ENCODE measurements around the gene RAB36.

The RAB36 gene, protein sequence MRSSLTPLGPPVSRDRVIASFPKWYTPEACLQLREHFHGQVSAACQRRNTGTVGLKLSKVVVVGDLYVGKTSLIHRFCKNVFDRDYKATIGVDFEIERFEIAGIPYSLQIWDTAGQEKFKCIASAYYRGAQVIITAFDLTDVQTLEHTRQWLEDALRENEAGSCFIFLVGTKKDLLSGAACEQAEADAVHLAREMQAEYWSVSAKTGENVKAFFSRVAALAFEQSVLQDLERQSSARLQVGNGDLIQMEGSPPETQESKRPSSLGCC

DNA sequence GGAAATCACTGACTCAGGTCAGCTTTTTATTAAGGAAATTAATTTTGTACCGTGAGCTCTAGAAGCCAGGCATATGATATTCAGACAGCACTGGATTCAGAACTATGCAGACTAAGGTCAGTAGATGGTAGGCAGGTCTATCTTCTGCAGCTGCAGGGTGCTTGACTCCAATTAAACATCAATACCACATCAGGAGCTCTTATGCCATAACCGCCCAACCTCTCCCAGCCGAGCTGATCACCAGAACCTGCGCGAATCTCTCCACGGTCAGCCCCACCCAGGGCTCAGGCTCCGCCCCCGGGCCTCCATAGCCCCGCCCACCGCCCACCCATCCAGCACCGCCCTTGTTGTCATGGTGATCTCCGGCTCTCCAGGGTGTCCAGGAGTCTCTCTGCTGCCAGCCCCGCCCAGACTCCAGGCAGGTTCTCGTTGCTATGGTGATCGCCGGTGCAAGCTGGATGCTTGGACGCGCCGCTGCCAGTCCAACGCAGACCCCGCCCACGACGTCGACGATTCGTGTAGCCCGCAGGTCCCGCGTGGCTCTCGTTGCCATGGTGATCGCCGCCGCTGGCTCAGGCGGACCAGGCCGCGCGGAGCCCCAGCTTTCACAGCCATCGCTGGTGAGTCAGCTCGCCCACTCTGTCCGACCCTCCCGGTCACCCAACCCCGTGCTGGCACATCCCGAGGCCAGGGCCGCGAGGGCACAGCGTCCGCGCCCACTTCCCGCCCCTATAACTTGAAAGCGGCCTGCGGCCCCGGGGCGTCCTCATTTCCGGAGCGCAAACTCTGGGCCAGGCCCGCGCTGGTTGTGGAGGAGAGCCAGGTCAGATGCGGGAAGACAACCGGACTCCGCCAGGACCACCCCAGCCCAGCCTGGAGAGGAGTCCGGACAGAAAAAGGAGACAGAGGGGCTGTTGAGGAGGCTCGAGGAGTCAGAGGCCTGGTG, at the start of gene RAB36:
RAB36 (plus strand) TSS at position 546 of the 946 bp plus-strand sequence. CDS start 1,140 bp downstream, outside the sequence.
- peak; percentile 99 for DNase-seq (ENCODE audit: low read depth)

- DNase-seq (ENCODE audit: low read depth) = no peak
Measured at GRCh38 chr22:23095733-23096342, 49.4 kb upstream of the RAB36 start.

GRCh38 chr22:23097412-23098229, 47.7 kb upstream of the RAB36 start:
- no peak for DNase-seq (ENCODE audit: low read depth)

- DNase-seq (ENCODE audit: low read depth) = peak; percentile 29
Measured at GRCh38 chr22:23098230-23098705, 47.0 kb upstream of the RAB36 start.

- no peak for DNase-seq (ENCODE audit: low read depth)
Measured at GRCh38 chr22:23098718-23099530, 46.4 kb upstream of the RAB36 start.

- DNase-seq (ENCODE audit: low read depth) = no peak
Measured at GRCh38 chr22:23099531-23099804, 45.8 kb upstream of the RAB36 start.

GRCh38 chr22:23100124-23100801, 45.0 kb upstream of the RAB36 start:
- DNase-seq (ENCODE audit: low read depth) = no peak

DNA sequence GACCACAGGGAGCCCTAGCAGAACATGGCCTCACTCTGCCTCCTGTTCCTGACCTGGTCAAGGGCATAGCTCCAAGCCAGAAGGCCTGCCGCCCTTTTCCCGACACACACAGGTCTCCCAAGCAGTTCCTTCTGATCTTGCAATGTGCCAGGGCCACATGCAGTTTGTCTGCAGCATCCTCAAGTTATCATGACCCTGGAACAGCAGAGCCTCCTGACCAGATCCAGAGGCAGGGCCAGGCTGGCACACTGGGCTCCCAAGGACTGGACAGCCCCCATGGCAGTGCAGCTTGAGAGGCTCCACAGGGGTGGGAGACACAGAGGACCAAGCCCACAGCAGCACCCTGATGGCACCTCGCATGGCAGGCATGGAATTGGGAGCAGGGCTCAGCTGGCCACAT, 43.8 kb upstream of the RAB36 start:
- DNase-seq (ENCODE audit: low read depth) = no peak

GRCh38 chr22:23102002-23102655, 43.1 kb upstream of the RAB36 start:
- no peak for DNase-seq (ENCODE audit: low read depth)

- no peak for DNase-seq (ENCODE audit: low read depth)
Measured at GRCh38 chr22:23102776-23103175, 42.5 kb upstream of the RAB36 start.

DNA sequence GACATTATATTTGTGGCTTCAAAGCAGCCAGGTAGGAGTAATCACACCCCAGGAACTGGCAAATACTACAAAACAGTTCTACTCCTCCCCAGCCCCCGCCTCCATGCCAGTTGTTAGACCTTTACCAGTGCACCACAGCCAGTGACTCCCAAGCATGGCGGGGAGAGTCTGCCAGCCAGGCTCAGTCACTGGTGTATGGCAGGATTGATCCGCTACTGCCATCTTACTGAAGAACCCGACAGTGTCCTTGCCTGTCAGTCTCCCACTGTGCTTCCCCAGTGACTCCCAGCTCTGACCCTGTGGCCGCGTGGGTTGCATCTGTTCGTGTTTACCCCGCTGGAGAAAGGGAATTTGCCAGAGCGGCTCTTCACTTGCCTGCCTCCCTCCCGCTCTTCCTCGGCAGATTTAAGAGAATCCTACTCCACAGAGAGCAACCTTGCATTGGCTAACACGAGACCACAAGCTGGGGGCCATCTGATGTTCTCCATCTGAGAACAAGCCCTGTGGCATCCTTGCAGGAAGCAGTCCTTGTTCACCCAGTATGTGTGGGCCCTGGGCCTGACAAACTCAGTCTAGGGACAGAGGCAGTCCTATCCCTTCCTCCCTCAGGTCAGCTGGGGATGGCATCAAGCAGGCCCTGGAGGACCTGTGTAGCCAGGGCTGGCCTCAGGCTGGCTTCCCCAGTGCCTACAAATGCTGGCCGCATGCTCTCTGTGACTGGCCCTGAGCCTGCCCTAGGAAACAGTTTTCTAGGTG, 41.9 kb upstream of the RAB36 start:
- no peak for DNase-seq (ENCODE audit: low read depth)

DNA sequence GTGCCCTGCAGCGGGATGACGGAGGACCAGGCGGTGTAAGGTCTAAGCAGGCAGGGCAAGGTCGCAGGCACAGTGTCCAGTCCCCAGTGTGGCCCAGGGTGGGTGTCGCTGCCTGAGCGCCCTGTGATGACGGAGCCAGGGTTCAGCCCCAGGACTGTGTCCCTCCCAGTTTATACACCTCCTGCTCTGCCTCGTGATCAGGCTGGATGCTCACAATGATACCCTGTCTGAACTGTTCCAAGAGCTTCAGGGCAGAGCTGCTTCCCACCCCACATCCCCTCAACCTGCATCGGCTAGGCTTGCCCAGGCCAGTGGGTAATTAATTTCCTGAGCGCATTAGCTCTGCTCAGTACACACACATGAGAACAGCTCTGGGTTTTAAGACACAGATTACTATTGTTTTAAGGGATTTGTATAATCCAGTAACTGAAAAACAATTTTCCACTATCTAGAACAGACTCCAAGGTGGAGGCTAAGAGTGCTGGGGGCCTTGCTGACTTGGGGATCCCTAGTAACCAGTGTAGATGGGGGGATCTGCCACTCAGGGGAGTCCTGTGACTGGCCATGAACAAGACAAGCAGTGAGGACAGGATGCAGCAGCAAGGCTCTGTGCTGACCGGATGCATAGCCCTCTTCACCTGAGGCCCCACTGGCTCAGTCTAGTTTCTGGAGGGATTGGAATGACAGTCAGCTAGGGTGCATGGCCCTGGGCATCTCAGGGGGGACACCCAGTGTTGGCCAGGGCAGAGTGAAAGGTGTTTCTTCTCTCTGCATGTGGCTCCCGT, 40.9 kb upstream of the RAB36 start:
- no peak for DNase-seq (ENCODE audit: low read depth)

DNA sequence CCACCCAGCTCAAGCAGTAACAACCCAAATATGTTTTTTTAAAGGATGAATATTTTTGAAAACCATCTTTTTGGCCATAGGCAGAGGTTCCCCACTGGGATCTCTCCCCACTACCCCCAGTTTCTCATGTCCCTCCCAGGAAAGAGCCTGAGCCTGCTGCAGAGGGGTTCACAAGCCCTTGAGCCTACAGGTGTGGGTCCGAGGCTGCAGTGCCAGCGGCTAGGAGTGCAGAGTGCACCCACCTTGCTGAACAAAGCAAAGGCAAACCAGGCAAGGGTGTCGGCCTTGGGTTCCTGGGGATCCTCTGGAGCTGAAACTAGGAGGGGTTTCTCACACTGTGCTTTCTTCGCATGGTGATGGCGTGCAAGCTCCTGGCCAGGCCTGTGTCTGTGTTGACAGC, 40.0 kb upstream of the RAB36 start:
- no peak for DNase-seq (ENCODE audit: low read depth)

DNA sequence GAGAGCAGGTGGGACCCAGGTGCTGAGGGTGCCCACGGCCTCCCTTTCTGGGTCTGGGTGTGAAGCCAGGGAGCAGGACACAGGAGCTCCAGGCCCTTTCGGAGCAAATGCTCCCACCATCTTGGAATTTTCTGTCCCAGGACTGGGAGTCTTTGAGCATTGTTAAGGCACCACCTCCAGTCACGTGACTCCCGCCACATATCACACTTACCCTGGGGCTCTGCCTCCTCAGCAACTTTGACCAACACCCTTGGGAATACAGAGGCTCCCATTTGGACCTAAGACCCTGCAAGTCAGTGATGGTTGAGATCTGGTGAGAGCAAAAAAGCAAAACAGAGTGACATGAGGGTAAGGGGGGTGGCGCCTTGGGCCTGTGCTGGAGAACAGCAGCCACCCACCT, 39.4 kb upstream of the RAB36 start:
- DNase-seq (ENCODE audit: low read depth) = no peak

DNA sequence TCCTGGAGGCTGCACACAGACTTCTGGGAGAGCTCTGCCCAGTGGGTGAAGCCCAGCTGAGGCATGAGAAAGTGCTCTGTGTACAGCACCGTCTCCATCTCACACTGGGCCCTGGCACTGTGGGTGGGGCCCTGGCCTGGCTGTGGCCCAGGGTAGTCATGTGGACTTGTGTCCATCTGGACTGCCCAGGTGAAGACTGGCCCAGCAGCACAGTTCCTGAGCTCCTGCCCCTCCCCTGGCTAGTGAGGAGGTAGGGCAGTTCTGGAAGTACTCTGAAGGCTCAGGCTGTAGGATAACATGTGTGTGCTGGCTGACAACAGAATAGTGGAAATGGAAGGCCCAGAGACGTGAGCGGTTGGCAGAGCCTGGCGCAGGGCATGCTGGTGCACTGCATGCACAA, 38.9 kb upstream of the RAB36 start:
- no peak for DNase-seq (ENCODE audit: low read depth)

- DNase-seq (ENCODE audit: low read depth) = no peak
Measured at GRCh38 chr22:23106906-23107367, 38.3 kb upstream of the RAB36 start.

DNA sequence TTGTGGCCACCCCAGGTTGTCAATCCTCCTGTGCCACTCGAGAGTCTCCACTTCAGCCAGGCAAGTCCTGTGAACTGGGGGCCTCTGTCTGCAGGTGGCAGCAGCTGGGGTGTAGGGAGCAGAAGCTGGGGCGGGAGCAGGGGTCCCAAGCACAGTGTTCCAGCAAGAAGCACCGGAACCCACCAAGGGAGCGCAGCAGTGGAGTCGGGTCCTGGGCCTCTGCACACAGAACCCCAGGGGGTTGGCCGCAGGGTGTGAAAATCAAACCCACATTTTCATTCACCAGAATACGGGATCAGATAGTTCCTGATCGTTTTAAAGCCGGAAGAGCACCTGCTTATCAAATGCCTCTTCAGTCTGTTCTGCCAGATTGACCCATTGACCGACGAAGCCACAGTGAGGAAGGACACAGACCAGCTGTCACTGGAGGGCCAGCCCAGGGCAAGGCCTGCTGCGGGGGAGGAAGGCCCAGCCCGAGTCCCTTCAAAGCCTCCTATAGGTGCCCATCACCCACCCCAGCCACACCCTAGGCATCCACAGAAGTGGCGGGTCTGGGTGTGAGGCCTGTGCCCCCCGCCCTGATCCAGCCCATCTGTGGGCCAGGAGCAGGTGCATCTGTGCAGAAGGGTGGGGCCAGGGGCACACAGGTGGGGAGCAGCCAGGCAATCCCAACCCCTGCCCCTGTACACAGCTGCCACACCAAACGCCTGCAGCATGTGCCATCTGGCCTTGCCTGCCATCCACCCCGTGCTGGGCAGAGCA, 37.6 kb upstream of the RAB36 start:
- no peak for DNase-seq (ENCODE audit: low read depth)
